Stimulated activated CD8-positive, alpha-beta memory T cell treated with anti-CD3 and anti-CD28 coated beads, Interleukin-4, amount 100 ng/mL, for 4 hours (primary cell): ENCODE data around the gene KCTD7.
"Not testable (repeated sequence)": the region's sequence is repeated elsewhere in the genome, so short reads cannot be mapped to it uniquely, and the experiment has no call there.

Source experiments
- DNase-seq, 2 donors: peaks; one replicate each; pipeline ENCODE4 v3.0.0-alpha.2; 2020; ENCODE audit warnings: low read depth in 2 of 2, low spot score in 1 of 2

The KCTD7 gene

DNA sequence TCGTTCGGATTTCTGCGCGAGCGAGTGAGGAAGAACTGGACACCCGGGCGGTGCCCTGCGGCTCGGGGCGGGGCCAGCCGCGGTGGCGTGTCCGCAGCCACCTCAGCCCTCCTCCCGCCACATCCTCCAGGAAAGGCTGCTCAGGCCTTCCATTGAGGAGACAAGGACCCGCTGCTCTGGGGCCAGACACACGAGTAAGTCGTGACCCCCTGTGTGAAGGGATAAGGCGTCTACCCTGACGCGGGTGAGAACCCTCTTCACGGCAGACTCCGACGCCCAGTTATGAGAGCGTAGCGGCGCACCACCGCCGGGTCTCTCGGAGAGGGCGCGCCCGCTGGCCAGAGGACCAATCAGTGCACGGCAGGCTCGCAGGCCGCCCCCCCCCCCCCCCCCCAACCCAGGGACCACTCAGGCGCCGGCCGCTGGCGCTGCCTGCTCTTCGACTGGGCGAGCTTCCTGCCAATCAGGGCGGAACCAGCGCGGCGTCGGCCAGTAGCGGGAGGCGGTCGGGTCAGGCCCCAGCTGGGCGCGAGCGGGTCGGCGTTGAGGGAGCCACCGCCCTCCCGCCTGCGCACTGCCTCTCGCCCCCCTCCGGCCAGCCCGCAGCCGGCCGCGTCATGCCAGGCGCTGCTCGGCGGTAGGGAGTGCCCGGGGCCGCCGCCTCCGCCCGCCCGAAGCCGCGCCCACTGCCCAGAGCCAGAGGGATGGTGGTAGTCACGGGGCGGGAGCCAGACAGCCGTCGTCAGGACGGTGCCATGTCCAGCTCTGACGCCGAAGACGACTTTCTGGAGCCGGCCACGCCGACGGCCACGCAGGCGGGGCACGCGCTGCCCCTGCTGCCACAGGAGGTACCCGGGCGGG, at the start of gene KCTD7:
Gene KCTD7, plus strand, starts transcription at position 521 of the 861 bp plus-strand sequence. Its CDS starts 184 bp downstream, at position 705.
- peak; percentile 76 to 91 for DNase-seq

DNA sequence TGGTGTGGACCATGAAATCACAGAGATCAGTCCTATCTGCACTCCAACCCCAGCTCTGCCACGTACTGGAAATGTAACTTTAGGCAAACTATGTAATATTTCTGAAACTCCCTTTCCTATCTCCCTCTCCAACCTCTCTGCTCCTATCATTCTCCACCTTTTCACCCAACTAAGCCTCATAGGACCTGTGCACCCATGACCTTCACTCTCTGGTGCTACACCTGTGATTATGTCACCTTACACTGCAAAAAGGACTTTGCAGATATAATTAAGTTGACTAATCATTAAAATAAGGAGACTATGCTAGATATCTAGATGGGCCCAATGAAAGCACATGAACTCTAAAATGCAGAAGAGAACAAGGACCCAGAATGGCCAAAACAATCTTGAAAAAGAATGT, 48.3 kb upstream of the KCTD7 start:
- DNase-seq = not testable (repeated sequence)

DNA sequence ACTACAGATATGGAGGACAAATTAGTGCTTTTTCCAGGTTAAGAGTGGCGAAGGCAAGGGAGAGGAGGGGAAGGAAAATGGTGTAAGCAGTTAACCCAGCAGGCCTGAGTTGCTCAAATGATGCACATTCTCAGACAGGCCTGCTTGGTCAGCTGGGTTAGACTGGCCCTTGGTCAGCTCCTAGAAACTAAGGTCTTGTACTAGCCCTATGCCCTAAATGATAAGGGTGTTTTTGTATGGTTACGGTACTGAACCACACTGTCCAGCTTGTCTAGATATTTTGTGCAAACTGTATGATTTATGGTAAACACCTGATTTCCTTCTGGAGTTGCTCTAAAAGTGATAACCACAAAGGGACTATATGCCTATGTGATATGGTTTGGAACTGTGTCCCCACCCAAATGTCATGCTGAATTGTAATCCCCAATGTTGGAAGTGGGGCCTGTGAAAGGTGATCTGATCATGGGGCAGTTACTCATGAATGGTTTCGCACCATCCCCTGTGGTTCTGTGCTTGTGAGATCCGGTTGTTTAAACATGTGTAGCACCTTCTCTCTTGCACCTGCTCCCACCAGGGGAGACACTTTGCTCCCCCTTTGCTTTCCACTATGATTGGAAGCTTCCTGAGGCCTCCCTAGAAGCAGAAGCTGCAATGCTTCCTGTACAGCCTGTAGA, 45.7 kb upstream of the KCTD7 start:
- not testable (repeated sequence) for DNase-seq

DNA sequence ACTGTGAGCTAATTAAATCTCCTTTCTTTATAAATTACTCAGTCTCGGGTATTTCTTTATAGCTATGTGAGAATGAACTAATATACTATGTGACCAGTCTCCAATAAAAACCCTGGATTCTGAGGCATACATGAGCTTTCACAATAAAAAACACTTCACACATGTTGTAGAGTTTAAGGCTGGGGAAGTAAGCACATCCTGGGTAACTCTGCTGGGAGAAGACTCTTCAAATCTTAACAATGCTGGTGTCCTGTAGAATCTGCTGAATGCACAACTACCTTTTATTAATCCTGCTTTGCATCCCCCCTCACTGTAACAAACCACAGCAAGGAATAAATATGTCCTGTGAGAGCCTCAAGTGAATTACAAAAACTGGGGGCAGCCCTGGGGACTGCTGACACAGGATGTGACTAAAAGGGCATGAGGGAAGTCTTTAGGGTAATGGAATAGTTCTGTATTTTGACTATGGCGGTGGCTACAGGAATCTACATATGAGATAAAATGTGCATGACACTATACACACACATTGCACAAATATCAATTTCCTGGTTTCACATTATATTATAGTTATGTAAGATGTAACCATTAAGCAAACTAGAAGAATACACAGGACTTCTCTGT, 45.1 kb upstream of the KCTD7 start:
- no peak for DNase-seq

DNA sequence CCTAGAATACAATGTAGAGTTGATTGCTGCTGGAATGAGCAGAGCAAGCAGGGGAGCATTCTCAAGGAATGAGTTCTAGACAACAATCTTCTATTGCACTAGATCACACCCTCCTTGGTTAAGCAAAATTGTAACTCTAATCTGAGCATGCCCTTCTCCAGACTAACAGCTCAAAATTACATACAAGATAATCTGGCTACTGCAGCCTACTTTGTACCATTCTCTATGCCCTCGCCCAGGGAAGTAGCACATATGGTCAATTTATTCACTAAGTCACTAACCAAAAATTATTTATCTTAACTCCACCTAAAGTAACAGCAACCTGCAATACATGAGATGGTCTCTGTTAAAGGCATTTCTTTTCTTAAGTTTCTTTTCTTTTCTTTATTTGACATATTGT, 42.5 kb upstream of the KCTD7 start:
- DNase-seq = no peak

DNA sequence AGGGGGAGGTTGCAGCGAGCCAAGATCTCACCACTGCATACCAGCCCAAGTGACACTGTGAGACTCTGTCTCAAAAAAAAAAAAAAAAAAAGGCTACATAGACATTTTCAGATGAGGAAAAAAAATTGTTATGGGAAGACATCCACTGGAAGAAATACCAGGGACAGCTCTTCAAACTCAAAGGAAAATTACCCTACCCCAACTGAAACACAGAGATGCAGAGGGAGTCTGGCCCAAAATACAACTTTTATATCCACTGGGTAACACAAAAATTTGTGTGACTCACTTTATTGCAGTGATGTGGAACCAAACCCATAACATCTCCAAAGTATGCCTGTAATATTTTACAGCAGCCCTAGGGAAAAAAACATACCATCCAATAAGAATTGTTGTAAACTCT, 40.5 kb upstream of the KCTD7 start:
- not testable (repeated sequence) for DNase-seq

DNA sequence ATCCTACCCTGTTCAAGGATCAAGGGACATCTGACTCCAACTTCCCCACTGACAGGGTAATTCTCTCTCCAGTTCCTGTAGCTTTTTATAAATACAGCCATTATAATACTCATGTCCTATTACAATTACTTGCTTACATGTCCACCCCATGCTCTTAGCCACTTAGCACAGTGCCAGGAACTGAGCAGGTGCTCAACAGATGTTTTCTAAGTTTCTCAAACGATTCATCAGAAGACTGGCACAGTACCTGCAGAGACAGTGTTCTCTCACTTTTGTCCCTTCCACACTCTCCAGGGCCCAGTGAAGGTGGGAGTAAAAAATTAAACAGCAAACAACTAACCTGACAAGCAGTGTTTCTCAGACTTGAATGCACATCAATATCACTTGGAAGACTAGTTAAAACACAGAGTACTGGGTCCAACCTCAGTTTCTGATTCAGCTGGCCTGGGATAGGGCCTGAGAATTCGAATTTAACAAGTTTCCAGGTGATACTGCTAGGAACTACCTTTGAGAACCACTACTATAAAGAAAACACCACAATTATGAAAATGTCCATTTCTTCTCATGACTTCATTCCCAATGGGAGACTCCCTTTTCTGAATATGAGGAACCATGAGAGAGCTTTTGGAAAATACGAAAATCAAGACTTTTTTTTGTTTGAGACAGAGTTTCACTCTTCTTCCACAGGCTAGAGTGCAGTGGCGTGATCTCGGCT, 39.7 kb upstream of the KCTD7 start:
- not testable (repeated sequence) for DNase-seq

DNA sequence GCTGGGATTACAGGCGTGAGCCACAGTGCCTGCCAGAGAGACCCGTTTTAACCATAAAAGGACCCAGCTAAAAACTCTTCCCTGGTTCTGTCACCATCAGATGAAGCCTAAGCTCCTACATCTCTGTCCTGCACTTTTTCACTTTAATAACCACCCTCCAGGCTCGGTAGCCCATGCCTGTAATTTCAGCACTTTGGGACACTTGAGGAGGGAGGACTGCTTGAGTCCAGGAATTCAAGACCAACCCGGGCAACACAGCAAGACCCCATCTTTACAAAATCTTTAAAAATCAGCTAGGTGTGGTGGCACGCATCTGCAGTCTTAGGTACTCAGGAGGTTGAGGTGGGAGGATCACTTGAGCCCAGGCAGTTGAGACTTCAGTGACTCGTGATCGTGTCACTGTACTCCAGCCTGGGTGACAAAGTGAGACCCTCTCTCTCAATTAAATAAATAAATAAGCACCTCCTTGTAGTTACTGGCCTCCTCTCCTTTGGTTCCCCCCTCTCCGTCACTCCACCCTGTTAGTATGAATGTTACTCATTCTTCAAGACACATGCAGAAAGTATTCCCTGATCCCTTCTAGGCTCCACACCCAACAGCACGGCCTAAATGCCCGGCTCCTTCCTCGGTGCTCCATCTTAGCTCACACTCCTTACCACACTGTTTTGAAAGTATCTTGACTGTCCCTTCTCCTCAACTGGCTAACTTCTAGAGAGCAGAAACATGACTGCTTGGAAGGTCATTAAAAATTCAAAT, 38.2 kb upstream of the KCTD7 start:
- DNase-seq = not testable (repeated sequence)

DNA sequence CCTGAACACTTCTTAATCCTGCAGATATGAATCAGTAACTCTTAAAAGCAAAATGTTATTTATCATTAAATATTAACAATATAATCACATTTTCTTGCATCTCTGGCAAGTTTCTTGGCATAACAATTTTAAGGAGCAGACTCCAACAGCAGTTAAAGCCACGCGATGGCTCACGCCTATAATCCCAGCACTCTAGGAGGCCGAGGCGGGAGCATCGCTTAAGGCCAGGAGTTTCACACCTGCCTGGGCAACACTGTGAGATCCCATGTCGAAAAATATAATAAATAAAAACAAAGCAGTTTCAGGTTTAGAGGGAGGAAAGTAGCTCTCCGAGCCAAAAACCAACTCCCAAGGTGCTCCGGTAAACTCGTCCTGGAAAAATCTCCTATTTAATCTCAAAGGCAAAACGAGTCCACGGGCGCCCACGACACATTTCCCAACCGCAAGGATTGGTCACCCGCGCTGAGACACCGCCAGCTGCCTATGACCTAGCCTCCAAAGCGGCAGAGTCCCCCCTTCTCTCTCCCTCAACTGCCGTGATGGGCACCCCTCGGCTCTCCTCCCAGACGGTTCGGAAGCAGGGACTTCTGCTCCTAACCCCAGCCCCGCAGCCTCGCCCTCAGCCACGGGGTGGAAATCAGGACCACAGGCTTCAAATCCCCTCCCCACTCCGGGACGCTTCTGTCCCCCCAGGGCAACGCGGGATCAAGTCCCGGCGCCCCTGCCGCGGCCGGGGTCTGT, 37.5 kb upstream of the KCTD7 start:
- DNase-seq = not testable (repeated sequence)

DNA sequence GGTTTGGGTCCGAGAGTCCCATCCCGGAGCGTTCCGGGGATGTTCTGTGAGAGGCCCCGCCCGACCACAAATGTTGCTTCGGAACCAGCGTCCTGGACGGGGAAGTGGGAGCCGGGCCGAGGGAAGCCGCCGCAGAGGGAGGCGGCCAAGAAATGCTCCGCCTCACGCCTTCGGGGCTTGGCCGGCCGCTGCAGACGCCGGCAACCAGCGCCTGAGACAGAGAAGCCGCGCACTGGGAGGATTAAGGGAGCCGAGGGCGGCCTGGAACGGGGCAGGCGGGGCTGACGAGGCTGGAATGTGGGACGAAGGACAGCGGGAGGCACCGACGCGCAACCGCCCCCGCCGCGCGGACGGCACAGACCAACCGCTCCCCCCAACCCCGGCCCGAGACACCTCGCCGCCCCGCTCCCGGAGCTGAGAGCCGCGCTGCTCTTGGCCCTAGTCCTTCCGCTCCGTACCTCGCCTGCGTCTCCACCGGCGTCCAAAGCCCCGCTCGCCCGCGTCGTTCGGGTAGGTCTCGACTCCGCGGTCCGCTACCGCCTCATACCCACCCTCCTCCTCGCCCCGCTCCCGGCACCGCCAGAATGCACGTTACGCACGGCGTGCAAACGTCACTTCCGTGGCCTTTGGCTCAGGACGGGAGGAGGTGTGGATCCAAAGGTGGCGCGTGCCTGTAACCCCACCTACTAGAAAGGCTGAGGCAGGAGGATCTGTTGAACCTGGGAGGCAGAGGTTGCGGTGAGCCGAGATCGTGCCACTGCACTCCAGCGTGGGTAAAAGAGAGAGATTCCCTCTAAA, 36.7 kb upstream of the KCTD7 start:
- peak; percentile 71 to 77 for DNase-seq

DNA sequence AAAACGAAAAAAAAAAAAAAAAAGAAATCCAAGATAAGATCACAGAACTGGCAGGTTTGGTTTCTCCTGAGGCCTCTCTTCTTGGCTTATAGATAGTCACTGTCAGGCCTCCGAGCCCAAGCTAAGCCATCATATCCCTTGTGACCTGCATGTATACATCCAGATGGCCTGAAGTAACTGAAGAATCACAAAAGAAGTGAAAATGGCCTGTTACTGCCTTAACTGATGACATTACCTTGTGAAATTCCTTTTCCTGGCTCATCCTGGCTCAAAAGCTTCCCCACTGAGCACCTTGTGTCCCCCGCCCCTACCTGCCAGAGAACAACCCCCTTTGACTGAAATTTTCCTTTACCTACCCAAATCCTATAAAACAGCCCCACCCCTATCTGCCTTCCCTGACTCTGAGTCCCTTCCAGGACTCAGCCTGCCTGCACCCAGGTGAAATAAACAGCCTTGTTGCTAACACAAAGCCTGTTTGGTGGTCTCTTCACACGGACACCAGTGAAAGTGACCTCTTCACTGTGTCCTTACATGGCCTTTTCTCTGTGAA, 36.0 kb upstream of the KCTD7 start:
- DNase-seq = not testable (repeated sequence)

DNA sequence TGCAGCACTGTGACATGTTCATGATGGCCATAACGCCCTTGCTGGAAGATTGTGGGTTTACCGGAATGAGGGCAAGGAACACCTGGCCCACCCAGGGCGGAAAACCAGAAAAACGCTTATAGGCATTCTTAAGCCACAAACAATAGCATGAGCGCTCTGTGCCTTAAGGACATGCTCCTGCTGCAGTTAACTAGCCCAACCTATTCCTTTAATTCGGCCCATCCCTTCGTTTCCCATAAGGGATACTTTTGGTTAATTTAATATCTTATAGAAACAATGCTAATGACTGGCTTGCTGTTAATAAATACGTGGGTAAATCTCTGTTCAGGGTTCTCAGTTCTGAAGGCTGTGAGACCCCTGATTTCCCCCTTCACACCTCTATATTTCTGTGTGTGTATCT, 34.6 kb upstream of the KCTD7 start:
- DNase-seq = not testable (repeated sequence)

DNA sequence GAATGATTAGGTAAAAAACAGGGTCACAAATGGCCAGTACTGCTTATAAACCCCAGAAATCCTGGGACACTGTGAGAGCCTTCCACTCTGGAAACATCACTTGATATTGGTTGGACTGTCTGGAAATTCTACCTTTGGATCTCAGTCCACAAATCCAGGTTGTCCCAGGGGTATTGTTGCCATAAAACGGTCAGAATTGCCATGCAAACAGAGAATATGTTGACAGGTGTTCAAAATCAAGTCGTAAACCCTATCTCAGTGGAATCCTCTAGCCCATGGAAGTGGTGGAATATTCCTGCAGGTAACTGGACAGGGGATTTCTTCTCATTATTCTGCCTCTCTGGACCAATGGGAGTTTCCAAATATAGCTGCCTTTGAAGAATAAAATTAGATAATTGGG, 31.2 kb upstream of the KCTD7 start:
- DNase-seq = no peak

DNA sequence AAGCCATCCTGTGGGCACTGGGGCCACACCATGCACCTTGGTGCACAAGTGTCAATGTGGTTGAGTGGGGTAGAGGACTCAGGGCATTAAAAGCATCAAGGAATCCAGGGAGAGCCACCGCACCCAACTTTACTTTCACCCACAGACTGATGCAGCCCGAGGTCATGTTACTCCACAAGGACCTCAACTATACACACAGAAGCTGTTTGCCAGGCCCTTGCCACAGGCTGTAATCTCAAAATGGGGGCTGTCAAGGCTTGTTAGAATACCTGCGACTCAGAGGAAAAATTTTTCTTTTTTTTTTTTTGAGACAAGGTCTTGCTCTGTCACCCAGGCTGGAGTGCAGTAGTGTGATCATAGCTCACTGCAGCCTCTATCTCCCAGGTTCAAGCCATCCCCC, 26.5 kb upstream of the KCTD7 start:
- no peak for DNase-seq

DNA sequence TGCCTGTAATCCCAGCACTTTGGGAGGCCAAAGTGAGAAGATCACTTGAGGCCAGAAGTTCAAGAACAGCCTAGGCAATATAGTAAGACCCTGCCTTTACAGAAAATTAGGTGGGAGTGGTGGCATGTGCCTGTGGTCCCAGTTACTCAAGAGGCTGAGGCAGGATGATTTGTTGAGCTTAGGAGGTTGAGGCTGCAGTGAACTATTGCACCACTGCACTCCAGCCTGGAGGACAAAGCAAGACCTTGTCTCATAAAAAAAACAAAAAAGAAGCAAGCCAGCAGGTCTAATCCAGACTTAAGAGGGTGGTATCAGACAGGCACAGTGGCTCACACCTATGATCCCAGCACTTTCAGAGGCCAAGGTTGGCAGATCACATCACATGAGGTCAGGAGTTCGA, 24.5 kb upstream of the KCTD7 start:
- DNase-seq = no peak

DNA sequence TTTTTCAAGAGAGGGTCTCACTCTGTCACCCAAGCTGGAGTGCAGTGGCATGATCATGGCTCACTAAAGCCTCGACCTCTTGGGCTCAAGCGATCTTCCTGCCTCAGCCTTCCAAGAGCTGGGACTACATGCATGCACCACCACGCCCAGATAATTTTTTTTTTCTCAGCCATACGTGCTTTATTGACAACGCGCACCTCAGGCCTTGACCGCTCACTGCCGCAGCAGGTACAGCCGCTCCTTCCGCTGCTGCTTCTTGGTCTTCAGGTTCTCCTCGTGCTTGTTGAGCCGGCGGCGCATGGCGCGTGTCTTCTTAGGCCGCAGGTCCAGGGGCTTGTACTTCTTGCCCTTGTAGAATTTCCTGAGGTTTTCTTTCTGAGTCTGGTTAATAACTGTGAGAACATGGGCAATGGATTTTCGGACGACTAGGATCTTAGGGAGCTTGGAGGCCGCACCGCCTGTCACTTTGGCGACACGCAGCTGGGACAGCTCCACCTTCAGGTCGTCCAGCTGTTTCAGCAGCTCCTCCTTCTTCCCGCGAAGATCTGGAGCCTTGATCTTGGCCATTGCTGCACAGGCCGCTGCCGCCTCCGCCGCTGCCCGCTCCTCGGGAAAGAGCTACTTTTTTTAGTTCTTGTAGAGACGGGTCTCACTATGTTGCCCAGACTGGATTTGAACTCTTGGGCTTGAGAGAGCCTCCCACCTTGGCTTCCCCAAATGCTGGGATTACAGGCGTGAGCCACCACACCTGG, 22.0 kb upstream of the KCTD7 start:
- not testable (repeated sequence) for DNase-seq

DNA sequence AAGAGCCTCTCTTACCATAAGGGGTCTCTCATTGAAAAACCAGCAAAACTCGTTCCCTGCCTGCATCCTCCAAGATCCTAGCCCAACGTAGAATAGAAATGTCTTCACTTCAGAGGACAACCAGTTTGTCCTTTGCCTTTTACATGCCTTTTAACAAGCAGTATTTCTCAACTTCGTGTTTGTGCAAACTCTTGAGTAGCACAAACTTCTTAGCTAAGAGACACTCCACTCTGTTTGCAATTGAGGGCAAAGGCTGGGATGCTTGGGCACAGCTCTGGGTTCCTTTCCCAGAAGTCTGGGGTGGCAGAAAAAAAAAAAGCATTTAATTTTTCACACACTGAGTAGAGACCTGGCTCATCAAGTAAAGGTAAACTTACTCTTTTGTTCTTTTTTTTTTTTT, 19.5 kb upstream of the KCTD7 start:
- DNase-seq = no peak

DNA sequence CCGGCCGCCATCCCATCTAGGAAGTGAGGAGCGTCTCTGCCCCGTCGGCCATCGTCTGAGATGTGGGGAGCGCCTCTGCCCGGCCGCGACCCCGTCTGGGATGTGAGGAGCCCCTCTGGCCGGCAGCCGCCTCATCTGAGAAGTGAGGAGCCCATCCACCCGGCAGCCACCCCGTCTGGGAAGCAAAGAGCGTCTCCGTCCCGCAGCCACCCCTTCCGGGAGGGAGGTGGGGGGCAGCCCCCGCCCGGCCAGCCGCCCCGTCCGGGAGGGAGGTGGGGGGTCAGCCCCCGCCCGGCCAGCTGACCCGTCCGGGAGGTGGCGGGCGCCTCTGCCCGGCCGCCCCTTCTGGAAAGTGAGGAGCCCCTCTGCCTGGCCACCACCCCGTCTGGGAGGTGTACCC, 14.1 kb upstream of the KCTD7 start:
- DNase-seq = not testable (repeated sequence)
